ENCODE measurements around the gene CEP128. TPM values are rescaled to one million over a fixed set of nuclear protein-coding genes. Genes with fewer than 3 reads are reported as not detected.

CEP128 gene
- total and polyA plus RNA-seq, 2 experiments from 2014 or later, result 7.6 to 17.6 TPM

DNA sequence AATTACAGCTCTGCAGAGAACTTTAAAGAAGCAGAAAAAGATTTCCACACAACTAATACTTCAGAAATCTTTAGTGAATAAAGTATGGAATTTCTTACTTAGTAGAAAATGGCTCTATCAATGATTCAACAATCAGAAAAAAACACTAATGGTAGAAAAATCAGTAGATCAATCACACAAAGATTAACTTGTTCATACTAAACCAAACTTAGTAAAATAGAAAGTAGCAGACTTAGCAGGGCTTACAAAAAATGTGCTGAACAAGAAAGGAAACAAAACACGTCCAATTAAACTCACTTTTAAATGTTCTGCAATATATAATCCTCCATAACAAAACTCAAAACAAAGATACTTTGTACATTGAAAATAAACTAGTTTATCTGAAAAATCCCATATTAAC lies 38.9 kb downstream of the CEP128 start:
- H3K27ac ChIP-seq (ENCODE audit: low read depth), result no peak overlapping the region
- ATAC-seq (no peak), DNase-seq (ENCODE audit: low spot score) (no peak)
- H2AFZ ChIP-seq, result no peak overlapping the region
- H3K36me3 Mint-ChIP-seq (ENCODE audit: low read depth), result no peaks in the 10 kb centered on the region
- H3K27me3 Mint-ChIP-seq (ENCODE audit: insufficient read depth, low read depth, poor library complexity), result no peaks in the 10 kb centered on the region
- no peaks in the 10 kb centered on the region for H3K36me3 ChIP-seq (ENCODE audit: insufficient read depth)
- no peaks in the 10 kb centered on the region for H3K27me3 ChIP-seq (ENCODE audit: insufficient read depth)
- H3K4me3 ChIP-seq, result no peak overlapping the region
- H3K79me2 ChIP-seq (replicated peaks; ENCODE audit: insufficient read depth), result no peaks in the 10 kb centered on the region
- peak overlapping the region; percentile 43; the same call in 1 of the 2 replicates for H3K27ac Mint-ChIP-seq
- H3K4me1 ChIP-seq (ENCODE audit: insufficient read depth), result no peaks in the 10 kb centered on the region
- H3K4me3 Mint-ChIP-seq, result no peak overlapping the region
- no peaks in the 10 kb centered on the region for H3K9me2 ChIP-seq (ENCODE audit: insufficient read depth)
- H3K4me2 ChIP-seq, result no peak overlapping the region
- H3F3A ChIP-seq (replicated peaks; ENCODE audit: low read depth), result no peaks in the 10 kb centered on the region
- H3K9me3 Mint-ChIP-seq, result no peaks in the 10 kb centered on the region
- H3K4me1 Mint-ChIP-seq, result no peaks in the 10 kb centered on the region; the same call in 2 of the 3 replicates
- no peaks in the 10 kb centered on the region; the same call in 1 of the 2 replicates for H4K20me1 ChIP-seq (replicated peaks; ENCODE audit: insufficient read depth)
- TF ChIP-seq, protein P1, sequence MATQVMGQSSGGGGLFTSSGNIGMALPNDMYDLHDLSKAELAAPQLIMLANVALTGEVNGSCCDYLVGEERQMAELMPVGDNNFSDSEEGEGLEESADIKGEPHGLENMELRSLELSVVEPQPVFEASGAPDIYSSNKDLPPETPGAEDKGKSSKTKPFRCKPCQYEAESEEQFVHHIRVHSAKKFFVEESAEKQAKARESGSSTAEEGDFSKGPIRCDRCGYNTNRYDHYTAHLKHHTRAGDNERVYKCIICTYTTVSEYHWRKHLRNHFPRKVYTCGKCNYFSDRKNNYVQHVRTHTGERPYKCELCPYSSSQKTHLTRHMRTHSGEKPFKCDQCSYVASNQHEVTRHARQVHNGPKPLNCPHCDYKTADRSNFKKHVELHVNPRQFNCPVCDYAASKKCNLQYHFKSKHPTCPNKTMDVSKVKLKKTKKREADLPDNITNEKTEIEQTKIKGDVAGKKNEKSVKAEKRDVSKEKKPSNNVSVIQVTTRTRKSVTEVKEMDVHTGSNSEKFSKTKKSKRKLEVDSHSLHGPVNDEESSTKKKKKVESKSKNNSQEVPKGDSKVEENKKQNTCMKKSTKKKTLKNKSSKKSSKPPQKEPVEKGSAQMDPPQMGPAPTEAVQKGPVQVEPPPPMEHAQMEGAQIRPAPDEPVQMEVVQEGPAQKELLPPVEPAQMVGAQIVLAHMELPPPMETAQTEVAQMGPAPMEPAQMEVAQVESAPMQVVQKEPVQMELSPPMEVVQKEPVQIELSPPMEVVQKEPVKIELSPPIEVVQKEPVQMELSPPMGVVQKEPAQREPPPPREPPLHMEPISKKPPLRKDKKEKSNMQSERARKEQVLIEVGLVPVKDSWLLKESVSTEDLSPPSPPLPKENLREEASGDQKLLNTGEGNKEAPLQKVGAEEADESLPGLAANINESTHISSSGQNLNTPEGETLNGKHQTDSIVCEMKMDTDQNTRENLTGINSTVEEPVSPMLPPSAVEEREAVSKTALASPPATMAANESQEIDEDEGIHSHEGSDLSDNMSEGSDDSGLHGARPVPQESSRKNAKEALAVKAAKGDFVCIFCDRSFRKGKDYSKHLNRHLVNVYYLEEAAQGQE (IDR thresholded peaks at IDR 0.05; ENCODE audit: unreplicated experiment), result no peak
- no peak for TF ChIP-seq JUNB (IDR thresholded peaks at IDR 0.05; ENCODE audit: unreplicated experiment)

DNA sequence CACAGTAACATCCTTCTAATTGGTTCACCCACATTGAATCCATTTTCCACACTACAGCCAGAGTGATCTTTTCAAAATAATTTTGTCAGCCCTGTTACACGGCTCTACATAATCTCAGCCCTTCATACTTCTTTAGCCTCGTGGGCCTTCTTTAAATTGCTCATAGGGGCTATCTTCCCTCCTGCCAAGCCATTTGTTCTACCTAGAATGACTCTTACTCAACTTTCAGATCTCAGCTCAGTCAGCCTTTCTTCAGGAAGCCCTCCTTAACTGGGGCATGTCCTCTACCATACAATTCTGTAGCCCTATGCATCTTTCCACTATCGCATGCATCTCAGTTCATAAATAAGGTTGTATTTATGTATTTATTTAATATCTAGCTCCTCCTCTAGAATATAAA lies 39.7 kb downstream of the CEP128 start:
- no peaks in the 10 kb centered on the region for H3K36me3 ChIP-seq (ENCODE audit: insufficient read depth)
- no peaks in the 10 kb centered on the region; the same call in 1 of the 2 replicates for H4K20me1 ChIP-seq (replicated peaks; ENCODE audit: insufficient read depth)
- no peaks in the 10 kb centered on the region for H3K9me2 ChIP-seq (ENCODE audit: insufficient read depth)
- no peaks in the 10 kb centered on the region; the same call in 2 of the 3 replicates for H3K4me1 Mint-ChIP-seq
- H3K27ac Mint-ChIP-seq, result no peak overlapping the region
- DNase-seq (ENCODE audit: low spot score) (no peak), ATAC-seq (no peak)
- no peak overlapping the region for H3K4me2 ChIP-seq
- H3F3A ChIP-seq (replicated peaks; ENCODE audit: low read depth), result no peaks in the 10 kb centered on the region
- H3K4me3 Mint-ChIP-seq, result no peak overlapping the region
- no peak overlapping the region for H3K27ac ChIP-seq (ENCODE audit: low read depth)
- H3K4me3 ChIP-seq, result no peak overlapping the region
- H3K36me3 Mint-ChIP-seq (ENCODE audit: low read depth), result no peaks in the 10 kb centered on the region
- H2AFZ ChIP-seq, result no peak overlapping the region
- no peaks in the 10 kb centered on the region for H3K4me1 ChIP-seq (ENCODE audit: insufficient read depth)
- no peaks in the 10 kb centered on the region for H3K9me3 Mint-ChIP-seq
- H3K79me2 ChIP-seq (replicated peaks; ENCODE audit: insufficient read depth), result no peaks in the 10 kb centered on the region
- H3K27me3 Mint-ChIP-seq (ENCODE audit: insufficient read depth, low read depth, poor library complexity), result no peaks in the 10 kb centered on the region
- H3K27me3 ChIP-seq (ENCODE audit: insufficient read depth), result no peaks in the 10 kb centered on the region
- TF ChIP-seq ZNF331 (CRISPR knock-in tag; IDR thresholded peaks at IDR 0.05; ENCODE audit: low read depth), result no peak
- no peak for TF ChIP-seq CREB1 (CRISPR knock-in tag; IDR thresholded peaks at IDR 0.05; ENCODE audit: low read depth)
- TF ChIP-seq, protein P2, sequence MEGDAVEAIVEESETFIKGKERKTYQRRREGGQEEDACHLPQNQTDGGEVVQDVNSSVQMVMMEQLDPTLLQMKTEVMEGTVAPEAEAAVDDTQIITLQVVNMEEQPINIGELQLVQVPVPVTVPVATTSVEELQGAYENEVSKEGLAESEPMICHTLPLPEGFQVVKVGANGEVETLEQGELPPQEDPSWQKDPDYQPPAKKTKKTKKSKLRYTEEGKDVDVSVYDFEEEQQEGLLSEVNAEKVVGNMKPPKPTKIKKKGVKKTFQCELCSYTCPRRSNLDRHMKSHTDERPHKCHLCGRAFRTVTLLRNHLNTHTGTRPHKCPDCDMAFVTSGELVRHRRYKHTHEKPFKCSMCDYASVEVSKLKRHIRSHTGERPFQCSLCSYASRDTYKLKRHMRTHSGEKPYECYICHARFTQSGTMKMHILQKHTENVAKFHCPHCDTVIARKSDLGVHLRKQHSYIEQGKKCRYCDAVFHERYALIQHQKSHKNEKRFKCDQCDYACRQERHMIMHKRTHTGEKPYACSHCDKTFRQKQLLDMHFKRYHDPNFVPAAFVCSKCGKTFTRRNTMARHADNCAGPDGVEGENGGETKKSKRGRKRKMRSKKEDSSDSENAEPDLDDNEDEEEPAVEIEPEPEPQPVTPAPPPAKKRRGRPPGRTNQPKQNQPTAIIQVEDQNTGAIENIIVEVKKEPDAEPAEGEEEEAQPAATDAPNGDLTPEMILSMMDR (conservative IDR thresholded peaks at IDR 0.05; ENCODE audit: low read depth in 2 of 2), result no peak
- TF ChIP-seq, protein P3, sequence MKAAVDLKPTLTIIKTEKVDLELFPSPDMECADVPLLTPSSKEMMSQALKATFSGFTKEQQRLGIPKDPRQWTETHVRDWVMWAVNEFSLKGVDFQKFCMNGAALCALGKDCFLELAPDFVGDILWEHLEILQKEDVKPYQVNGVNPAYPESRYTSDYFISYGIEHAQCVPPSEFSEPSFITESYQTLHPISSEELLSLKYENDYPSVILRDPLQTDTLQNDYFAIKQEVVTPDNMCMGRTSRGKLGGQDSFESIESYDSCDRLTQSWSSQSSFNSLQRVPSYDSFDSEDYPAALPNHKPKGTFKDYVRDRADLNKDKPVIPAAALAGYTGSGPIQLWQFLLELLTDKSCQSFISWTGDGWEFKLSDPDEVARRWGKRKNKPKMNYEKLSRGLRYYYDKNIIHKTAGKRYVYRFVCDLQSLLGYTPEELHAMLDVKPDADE (IDR thresholded peaks at IDR 0.05), result no peak
- no peak for TF ChIP-seq ZNF114 (CRISPR knock-in tag; IDR thresholded peaks at IDR 0.05)
- no peak for TF ChIP-seq EZH2phosphoT487 (IDR thresholded peaks at IDR 0.05; ENCODE audit: unreplicated experiment)
- TF ChIP-seq JUNB (IDR thresholded peaks at IDR 0.05; ENCODE audit: unreplicated experiment), result no peak
- TF ChIP-seq NANOG (IDR thresholded peaks at IDR 0.05; ENCODE audit: borderline replicate concordance), result no peak
- no peak for TF ChIP-seq STAT1 (IDR thresholded peaks at IDR 0.05; ENCODE audit: unreplicated experiment)
- TF ChIP-seq, protein P1 (IDR thresholded peaks at IDR 0.05; ENCODE audit: unreplicated experiment), result no peak
- no peak for TF ChIP-seq POLR2AphosphoS5 (IDR thresholded peaks at IDR 0.05; ENCODE audit: low read depth)
